Measurements from ENCODE around the gene UNC13D.
A peak's percentile ranks its signal among the peaks of the same experiment; 100 is the strongest.
"Not testable (repeated sequence)": the region's sequence is repeated elsewhere in the genome, so short reads cannot be mapped to it uniquely, and the experiment has no call there.

Gene UNC13D

GRCh38 chr17:75843577-75844529 is at the start of gene UNC13D:
UNC13D (minus strand) TSS chr17:75844404; CDS start chr17:75844337, 67 bp downstream.
- peak; percentile 39 to 49 for DNase-seq (ENCODE audit: low read depth in 2 of 2)

DNA sequence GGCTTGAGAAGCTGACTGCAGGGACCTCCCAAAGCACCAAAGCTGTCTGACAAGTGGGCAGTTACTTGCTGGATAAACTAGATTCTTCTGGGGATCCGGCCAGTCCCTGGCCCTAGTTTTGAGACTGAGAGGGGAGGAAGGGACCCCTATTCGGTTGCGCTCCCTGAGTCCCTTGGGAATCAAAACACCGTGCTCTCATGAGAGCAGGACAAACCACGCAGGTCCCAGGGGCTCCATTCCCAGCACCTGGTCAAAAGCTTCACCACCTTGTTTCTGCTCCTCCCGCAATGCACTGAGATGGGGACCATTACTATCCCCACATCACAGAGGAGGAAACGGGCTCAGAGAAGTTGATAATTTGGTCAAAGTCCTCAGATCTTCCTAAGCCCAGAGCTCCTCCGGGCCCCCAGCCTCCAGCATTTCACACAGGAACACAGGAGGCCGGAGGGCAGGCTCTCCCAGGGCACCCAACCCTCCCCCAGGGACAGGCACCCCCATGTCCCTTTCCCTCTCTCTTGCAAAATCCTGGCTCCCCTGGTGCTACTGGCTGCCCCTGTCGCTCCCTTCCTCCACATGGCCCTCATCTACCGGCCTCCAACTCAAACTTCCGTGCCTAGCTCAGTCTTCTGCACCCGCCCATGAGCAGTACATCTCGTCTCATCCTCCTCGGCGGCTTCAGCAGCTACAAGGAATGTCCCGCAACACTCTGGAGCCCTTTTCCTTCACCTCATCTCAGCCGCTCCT is 49.3 kb upstream of the UNC13D start:
- DNase-seq (ENCODE audit: low read depth in 2 of 2) = no peak

GRCh38 chr17:75892556-75893224 is 48.5 kb upstream of the UNC13D start:
- no peak for DNase-seq (ENCODE audit: low read depth in 2 of 2)

- DNase-seq (ENCODE audit: low read depth in 2 of 2) = no peak
Measured at GRCh38 chr17:75891605-75892555, 47.7 kb upstream of the UNC13D start.

DNA sequence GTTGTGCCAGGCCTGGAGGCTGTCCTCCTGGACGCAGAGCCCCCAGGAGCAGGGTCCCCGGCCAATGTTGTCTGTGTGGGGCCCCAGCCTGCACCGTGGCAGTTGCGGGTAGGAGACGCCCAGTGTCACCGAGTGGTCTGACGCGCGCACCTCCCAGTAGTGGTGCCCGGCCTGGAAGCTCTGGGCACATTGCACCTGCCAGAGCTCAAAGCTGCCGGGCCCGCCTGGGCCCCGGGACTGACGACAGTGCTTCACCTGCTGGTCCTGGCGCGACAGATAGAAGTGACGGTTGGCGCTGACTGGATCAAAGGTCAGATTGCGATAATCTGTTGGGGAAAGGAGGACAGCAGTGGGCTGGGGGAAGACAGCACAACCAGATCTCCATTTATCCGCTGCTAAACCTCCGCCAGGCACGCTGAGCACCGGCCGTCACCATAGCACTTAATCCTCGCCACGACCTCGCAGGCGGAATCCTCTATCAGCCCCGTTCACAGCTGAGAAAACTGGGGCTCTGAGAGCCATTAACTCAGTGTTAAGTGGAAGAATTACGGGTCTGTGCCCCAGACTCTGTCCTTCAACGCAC is 46.9 kb upstream of the UNC13D start:
- no peak for DNase-seq (ENCODE audit: low read depth in 2 of 2)

DNA sequence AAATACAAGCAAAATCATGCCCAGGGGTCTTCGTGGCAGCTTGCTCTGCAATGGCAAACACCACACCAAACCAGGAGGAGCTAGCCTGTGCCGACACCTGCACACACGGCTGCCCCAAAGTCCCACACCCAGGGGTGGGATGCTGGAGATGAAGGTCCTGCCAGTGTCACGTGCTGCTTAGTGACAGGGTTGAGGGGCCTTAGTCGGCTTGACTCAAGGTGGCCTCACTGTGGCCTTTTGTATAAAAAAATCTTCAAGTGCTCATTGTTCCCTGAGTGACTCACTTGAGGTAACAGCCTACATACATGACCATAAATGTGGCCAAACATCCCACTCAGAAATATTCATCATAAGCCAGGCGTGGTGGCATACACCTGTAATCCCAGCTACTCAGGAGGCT is 45.2 kb upstream of the UNC13D start:
- DNase-seq (ENCODE audit: low read depth in 2 of 2) = no peak

GRCh38 chr17:75888484-75888883 is 44.3 kb upstream of the UNC13D start:
- no peak for DNase-seq (ENCODE audit: low read depth in 2 of 2)

GRCh38 chr17:75885860-75886259 is 41.7 kb upstream of the UNC13D start:
- not testable (repeated sequence) for DNase-seq (ENCODE audit: low read depth in 2 of 2)

GRCh38 chr17:75885431-75885830 is 41.2 kb upstream of the UNC13D start:
- no peak for DNase-seq (ENCODE audit: low read depth in 2 of 2)

GRCh38 chr17:75881678-75882454 is 37.7 kb upstream of the UNC13D start:
- no peak for DNase-seq (ENCODE audit: low read depth in 2 of 2)

- no peak for DNase-seq (ENCODE audit: low read depth in 2 of 2)
Measured at GRCh38 chr17:75880266-75880665, 36.1 kb upstream of the UNC13D start.

GRCh38 chr17:75878174-75878998 is 34.2 kb upstream of the UNC13D start, which contains the start of gene TRIM47:
TRIM47 (minus strand) TSS chr17:75878581; CDS start chr17:75878548, 33 bp downstream.
- no peak for DNase-seq (ENCODE audit: low read depth in 2 of 2)

DNA sequence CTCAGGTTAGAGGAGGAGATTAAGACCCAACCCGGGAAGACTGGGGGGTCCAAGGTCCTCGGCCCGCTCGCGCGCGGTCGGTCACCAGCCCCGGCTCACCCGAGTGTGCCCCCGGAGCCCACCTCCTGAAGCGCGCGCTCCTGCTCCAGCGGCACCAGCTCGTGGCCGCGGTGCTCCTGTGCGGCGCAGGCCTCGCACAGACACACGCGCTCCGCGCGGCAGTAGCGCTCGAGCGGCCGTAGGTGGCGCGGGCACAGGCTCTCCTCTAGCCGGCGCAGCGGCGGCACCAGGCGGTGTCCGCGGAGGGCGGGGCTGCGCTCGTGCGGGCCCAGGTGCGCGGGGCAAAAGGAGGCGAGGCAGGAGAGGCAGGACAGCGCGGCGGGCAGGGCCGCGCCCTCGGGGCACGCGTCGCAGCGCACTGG is 33.6 kb upstream of the UNC13D start:
- peak in 1 of 2 experiments; percentile 58 for DNase-seq (ENCODE audit: low read depth in 2 of 2)

GRCh38 chr17:75876938-75877751 is 32.9 kb upstream of the UNC13D start:
- DNase-seq (ENCODE audit: low read depth in 2 of 2) = peak in 1 of 2 experiments; percentile 47

DNA sequence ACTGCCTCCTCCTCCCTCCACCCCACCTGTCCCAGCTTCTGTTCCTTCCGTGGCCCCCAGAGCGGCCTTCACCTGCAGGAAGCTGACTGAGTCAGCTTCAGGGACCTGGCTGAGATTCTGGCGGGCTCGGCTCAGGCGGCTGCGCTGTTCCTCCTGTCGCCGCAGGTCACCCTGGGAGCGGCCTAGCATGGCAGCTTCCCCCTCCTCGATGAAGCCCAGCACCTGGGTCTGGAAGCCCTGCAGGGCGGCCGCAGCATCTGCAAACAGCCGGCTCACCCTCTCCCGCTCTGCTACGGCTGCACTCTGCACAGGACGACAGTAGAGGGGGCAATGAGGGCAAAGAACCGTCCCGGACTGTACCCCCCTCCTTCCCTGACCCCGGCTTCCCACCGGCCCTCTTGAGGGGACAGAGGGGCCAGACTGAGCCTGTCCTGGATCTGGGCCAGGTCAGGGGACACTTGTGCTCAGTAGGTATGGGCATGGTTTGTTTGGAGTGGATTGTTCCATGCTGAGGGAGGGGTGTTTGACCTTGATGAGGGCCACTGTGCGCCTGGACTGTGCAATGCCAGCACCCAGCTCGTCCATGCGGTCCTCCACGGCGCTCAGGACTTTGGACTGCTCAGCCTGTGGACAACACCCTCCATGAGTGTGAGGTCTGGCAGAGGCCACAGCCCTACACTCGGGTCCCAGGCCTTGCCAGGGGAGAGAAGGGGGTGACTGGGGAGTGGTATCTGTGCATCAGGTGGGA is 32.2 kb upstream of the UNC13D start:
- peak; percentile 51 to 55 for DNase-seq (ENCODE audit: low read depth in 2 of 2)

- no peak for DNase-seq (ENCODE audit: low read depth in 2 of 2)
Measured at GRCh38 chr17:75875940-75876189, 31.7 kb upstream of the UNC13D start.

- DNase-seq (ENCODE audit: low read depth in 2 of 2) = no peak
Measured at GRCh38 chr17:75875182-75875939, 31.2 kb upstream of the UNC13D start.

Data from stimulated activated CD4-positive, alpha-beta T cell treated with anti-CD3 and anti-CD28 coated beads, Interleukin-12 subunit alpha, Interleukin-12 subunit beta, amount 100 ng/mL, for 24 hours (primary cell).